HG03354 (cell line): ENCODE data around the gene MLEC.

Experiments
- ATAC-seq: cut with Tn5 transposase; IDR thresholded peaks from one replicate; pipeline ENCODE4 v1.9.1; 2021; ENCODE audit warnings: mild to moderate bottlenecking; ENCODE audit not compliant: unreplicated experiment, poor library complexity, severe bottlenecking

Gene MLEC

GRCh38 chr12:120738252-120739030 is 51.5 kb downstream of the MLEC start:
- no peak for ATAC-seq

- no peak for ATAC-seq
Observed at GRCh38 chr12:120739031-120739762, 52.2 kb downstream of the MLEC start.

GRCh38 chr12:120739821-120740613 is 53.1 kb downstream of the MLEC start:
- no peak for ATAC-seq

GRCh38 chr12:120740871-120741270 is 53.9 kb downstream of the MLEC start:
- no peak for ATAC-seq

GRCh38 chr12:120741476-120742421 is 54.8 kb downstream of the MLEC start:
- ATAC-seq, result no peak

GRCh38 chr12:120744922-120745493 is 58.1 kb downstream of the MLEC start:
- ATAC-seq, result no peak

GRCh38 chr12:120748242-120748641 is 61.3 kb downstream of the MLEC start:
- no peak for ATAC-seq

- no peak for ATAC-seq
Observed at GRCh38 chr12:120749256-120749655, 62.3 kb downstream of the MLEC start.

GRCh38 chr12:120750806-120751205 is 63.9 kb downstream of the MLEC start:
- no peak for ATAC-seq

GRCh38 chr12:120751389-120751788 is 64.4 kb downstream of the MLEC start:
- no peak for ATAC-seq
